Type B pancreatic cell (in vitro differentiated cells): ENCODE results near the gene RASGRF2. TPM values are rescaled to one million over a fixed set of nuclear protein-coding genes. Genes with fewer than 3 reads are reported as not detected.

Experiments
- DNase-seq: peaks from one replicate; pipeline ENCODE4 v3.0.0; 2021; ENCODE audit warnings: mixed read lengths; ENCODE audit not compliant: unreplicated experiment; ENCODE audit errors: extremely low spot score
- H3K27ac Mint-ChIP-seq: 2 replicates; pipeline ENCODE4 v1.8.0; 2021; ENCODE audit warnings: mild to moderate bottlenecking, mixed read lengths
- H3K27me3 Mint-ChIP-seq: 2 replicates; pipeline ENCODE4 v1.8.0; 2021; ENCODE audit warnings: mixed read lengths
- H3K36me3 Mint-ChIP-seq: 2 replicates; pipeline ENCODE4 v1.8.0; 2021; ENCODE audit warnings: mixed read lengths
- H3K4me1 Mint-ChIP-seq: one replicate; pipeline ENCODE4 v1.8.0; 2021; ENCODE audit warnings: mixed read lengths; ENCODE audit not compliant: unreplicated experiment
- H3K4me3 Mint-ChIP-seq: 2 replicates; pipeline ENCODE4 v1.8.0; 2021; ENCODE audit warnings: mild to moderate bottlenecking, mixed read lengths
- H3K9me3 Mint-ChIP-seq: 2 replicates; pipeline ENCODE4 v1.8.0; 2021; ENCODE audit warnings: mixed read lengths
- total RNA-seq: library from RNA; stranded (reverse); gene quantifications from 2 replicates; pipeline ENCODE4 v1.2.1, GENCODE V29; 2021; ENCODE audit warnings: low replicate concordance
- TF ChIP-seq, protein P1 (sequence below): fragments of 200-600 bp; sonication (generic); conservative IDR thresholded peaks from 2 replicates; pipeline ENCODE4 v1.5.0; 2021; ENCODE audit warnings: antibody characterized with exemption, mild to moderate bottlenecking

RASGRF2 gene
- total RNA-seq, 1 donor from 2014 or later: 2.1 TPM

DNA sequence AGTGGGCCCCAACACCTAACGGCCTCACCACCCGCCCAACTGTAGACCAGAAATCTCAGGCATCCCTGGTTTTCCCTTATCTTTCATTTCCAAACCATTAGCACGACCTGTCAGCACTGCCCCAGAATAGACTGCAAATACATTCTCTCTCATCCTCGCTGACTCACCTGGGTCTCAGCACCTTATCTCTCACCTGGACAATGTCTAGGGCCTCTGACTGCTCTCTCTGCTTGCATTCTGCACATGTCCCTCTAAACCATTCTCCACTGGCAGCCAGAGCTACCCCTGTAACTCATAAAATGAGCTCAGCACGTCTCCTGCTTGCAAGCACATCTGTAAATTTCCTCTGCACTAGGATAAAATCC lies 285.7 kb downstream of the RASGRF2 start:
- Mint-ChIP-seq H3K27me3 (no peaks in the 10 kb centered on the region), H3K36me3 (peaks cover 10% of the 10 kb centered on the region), H3K4me1 (peaks cover 12% of the 10 kb centered on the region), H3K4me3 (no peak overlapping the region), H3K27ac (no peak overlapping the region), H3K9me3 (no peaks in the 10 kb centered on the region)
- no peak for DNase-seq
- TF ChIP-seq, protein P1, sequence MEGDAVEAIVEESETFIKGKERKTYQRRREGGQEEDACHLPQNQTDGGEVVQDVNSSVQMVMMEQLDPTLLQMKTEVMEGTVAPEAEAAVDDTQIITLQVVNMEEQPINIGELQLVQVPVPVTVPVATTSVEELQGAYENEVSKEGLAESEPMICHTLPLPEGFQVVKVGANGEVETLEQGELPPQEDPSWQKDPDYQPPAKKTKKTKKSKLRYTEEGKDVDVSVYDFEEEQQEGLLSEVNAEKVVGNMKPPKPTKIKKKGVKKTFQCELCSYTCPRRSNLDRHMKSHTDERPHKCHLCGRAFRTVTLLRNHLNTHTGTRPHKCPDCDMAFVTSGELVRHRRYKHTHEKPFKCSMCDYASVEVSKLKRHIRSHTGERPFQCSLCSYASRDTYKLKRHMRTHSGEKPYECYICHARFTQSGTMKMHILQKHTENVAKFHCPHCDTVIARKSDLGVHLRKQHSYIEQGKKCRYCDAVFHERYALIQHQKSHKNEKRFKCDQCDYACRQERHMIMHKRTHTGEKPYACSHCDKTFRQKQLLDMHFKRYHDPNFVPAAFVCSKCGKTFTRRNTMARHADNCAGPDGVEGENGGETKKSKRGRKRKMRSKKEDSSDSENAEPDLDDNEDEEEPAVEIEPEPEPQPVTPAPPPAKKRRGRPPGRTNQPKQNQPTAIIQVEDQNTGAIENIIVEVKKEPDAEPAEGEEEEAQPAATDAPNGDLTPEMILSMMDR: no peak

DNA sequence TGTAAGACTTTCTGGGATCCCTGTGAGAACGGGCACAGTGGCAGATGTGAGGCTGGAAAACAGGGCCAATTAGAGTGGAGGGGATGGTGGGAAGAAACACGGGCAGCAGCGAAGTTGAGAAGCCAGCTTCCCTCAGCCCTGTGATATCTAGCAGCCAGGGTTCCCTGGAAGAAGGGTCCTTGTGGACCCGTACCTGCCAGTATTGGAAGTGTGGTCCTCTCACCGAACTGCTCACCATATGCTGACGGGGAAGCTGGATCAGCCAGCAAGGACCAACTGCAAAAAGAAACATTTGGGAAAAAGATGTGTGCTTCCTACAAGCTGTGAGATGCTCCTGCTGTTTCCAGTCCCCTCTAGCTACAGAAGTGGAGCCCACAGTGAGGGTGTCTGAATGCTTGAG lies 286.5 kb downstream of the RASGRF2 start:
- Mint-ChIP-seq H3K4me1 (peaks cover 12% of the 10 kb centered on the region), H3K9me3 (no peaks in the 10 kb centered on the region), H3K36me3 (peaks cover 10% of the 10 kb centered on the region), H3K4me3 (no peak overlapping the region), H3K27ac (no peak overlapping the region), H3K27me3 (no peaks in the 10 kb centered on the region)
- no peak for DNase-seq
- TF ChIP-seq, protein P1: no peak

DNA sequence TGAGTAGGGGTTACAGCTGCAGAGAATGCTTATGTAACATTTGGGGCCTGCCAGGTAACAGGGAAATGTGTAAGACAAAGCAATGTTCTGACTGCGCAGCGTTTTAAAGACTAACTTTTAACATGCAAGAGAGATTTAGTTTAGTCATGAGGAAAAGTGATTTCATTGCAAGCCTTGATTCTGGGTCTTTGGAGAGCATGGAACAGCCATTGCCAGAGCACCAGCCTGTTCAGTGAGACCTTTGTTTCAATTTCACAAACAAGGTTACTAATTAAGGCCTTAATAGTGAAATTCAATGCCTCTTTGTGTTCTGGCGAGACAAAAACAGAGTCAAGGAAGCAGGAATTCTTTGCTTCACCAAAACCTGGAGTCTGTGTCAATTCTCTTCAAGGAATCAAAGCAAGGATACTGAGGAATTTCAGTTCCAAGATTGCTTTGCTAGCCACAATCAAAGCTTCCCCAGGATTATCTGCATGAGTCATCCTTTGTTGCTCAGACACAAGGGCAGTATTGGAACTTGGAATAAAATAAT lies 287.3 kb downstream of the RASGRF2 start:
- Mint-ChIP-seq H3K4me3 (no peak overlapping the region), H3K27ac (no peak overlapping the region), H3K4me1 (peaks cover 12% of the 10 kb centered on the region), H3K36me3 (peaks cover 10% of the 10 kb centered on the region), H3K9me3 (no peaks in the 10 kb centered on the region), H3K27me3 (no peaks in the 10 kb centered on the region)
- TF ChIP-seq, protein P1: no peak
- DNase-seq: no peak

DNA sequence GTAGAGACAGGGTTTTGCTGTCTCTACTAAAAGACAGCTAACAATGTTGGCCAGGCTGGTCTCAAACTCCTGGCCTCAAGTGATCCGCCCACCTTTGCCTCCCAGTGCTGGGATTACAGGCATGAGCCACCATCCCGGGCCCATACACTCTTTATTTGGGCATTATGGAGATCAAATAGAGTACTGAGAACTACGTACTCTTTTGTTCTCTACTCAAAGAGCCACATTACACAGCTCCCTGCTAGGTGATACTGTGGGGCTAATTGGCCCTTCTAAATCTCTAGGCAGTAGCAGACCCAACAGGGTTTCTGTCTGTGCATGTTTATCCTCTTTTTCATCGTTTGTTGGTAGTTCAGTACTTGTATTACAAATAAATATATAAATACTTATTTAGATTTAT lies 289.1 kb downstream of the RASGRF2 start:
- Mint-ChIP-seq H3K9me3 (no peaks in the 10 kb centered on the region), H3K4me1 (peaks cover 7% of the 10 kb centered on the region), H3K4me3 (no peak overlapping the region), H3K36me3 (peaks cover 17% of the 10 kb centered on the region), H3K27ac (no peak overlapping the region), H3K27me3 (no peaks in the 10 kb centered on the region)
- DNase-seq: no peak
- TF ChIP-seq, protein P1: no peak

DNA sequence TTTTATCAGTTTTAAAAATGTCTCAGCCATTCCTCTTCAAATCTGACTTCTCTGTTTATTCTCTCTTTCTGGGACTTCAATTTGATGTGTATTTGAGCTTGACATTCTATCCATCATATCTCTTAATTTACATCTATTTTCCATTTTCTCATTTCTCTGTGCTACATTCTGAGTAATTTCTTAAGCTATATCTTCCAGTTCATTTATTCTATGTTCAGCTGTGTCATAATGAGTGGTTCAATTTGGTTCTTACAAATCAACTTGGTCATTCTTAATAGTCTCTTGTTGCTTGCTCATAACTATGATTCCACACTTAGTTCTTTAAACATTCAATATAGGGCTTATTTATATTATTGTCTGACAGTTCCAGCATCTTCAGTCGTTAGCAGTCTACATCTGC lies 289.8 kb downstream of the RASGRF2 start:
- Mint-ChIP-seq H3K9me3 (no peaks in the 10 kb centered on the region), H3K4me1 (peaks cover 7% of the 10 kb centered on the region), H3K27me3 (no peaks in the 10 kb centered on the region), H3K36me3 (peaks cover 17% of the 10 kb centered on the region), H3K4me3 (no peak overlapping the region), H3K27ac (no peak overlapping the region)
- TF ChIP-seq, protein P1: no peak
- DNase-seq: no peak

DNA sequence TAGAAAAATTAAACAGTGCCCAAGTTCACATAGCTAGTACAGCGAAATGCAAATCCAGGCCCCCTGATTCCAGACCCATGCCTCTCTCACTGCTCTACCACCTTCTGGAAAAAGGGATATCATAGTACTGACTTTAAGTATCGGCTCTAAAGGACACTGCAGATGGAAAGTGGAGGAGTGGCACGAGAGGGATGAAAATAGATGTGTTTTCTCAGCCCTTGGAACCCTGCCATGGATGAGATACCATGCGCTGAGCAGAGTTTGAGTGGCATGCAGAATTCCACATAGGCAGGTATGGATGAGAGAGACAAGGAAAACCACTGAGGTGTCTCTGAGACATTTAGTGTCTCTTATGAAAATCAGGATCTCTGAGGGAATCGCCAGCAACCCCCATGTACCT lies 291.8 kb downstream of the RASGRF2 start:
- Mint-ChIP-seq H3K4me3 (no peak overlapping the region), H3K27ac (no peak overlapping the region), H3K27me3 (no peaks in the 10 kb centered on the region), H3K36me3 (peaks cover 22% of the 10 kb centered on the region), H3K4me1 (peaks cover 6% of the 10 kb centered on the region), H3K9me3 (no peaks in the 10 kb centered on the region)
- TF ChIP-seq, protein P1: no peak
- DNase-seq: no peak
